GM12872 (cell line): ENCODE results near the gene MAP4K4.

Experiments used
- CTCF ChIP-seq: IDR thresholded peaks from 3 replicates; pipeline ENCODE4 v1.5.1; 2011; ENCODE audit warnings: low read depth, mild to moderate bottlenecking, low read length, moderate library complexity; ENCODE audit not compliant: insufficient read depth

The MAP4K4 gene

GRCh38 chr2:101733257-101733993 lies 35.9 kb downstream of the MAP4K4 start:
- TF ChIP-seq CTCF, result no peak

- TF ChIP-seq CTCF, result no peak
Measured at GRCh38 chr2:101734505-101735165, 37.1 kb downstream of the MAP4K4 start.

- TF ChIP-seq CTCF, result no peak
Measured at GRCh38 chr2:101735166-101735533, 37.6 kb downstream of the MAP4K4 start.

GRCh38 chr2:101736233-101736632 lies 38.7 kb downstream of the MAP4K4 start:
- no peak for TF ChIP-seq CTCF

GRCh38 chr2:101736861-101737291 lies 39.4 kb downstream of the MAP4K4 start:
- TF ChIP-seq CTCF, result no peak

- TF ChIP-seq CTCF, result no peak
Measured at GRCh38 chr2:101737478-101738255, 40.2 kb downstream of the MAP4K4 start.

GRCh38 chr2:101738649-101739048 lies 41.1 kb downstream of the MAP4K4 start:
- no peak for TF ChIP-seq CTCF
